Upper lobe of right lung (tissue), 1 donor: ENCODE data around the gene SGK2. TPM values are rescaled to one million over a fixed set of nuclear protein-coding genes. Genes with fewer than 3 reads are reported as not detected.

Experiments used
- ATAC-seq: fragments of 200-7000 bp; cut with Tn5 transposase; one replicate; pipeline ENCODE4 v1.9.1; 2020; ENCODE audit warnings: mild to moderate bottlenecking, moderate library complexity
- DNase-seq: peaks from one replicate; pipeline ENCODE4 v3.0.0-alpha.2; 2020
- H3K27ac ChIP-seq: fragments of 200-600 bp; one replicate; pipeline ENCODE4 v1.8.0; 2022
- H3K27me3 ChIP-seq: fragments of 200-600 bp; one replicate; pipeline ENCODE4 v1.8.0; 2022; ENCODE audit warnings: mild to moderate bottlenecking
- H3K36me3 ChIP-seq: fragments of 200-600 bp; one replicate; pipeline ENCODE4 v1.8.0; 2022
- H3K4me1 ChIP-seq: fragments of 200-600 bp; one replicate; pipeline ENCODE4 v1.8.0; 2022
- H3K4me3 ChIP-seq: fragments of 200-600 bp; one replicate; pipeline ENCODE4 v1.8.0; 2022; ENCODE audit warnings: mild to moderate bottlenecking
- H3K9me3 ChIP-seq: fragments of 200-600 bp; one replicate; pipeline ENCODE4 v1.8.0; 2022
- intact Hi-C: fragments of 100-400 bp; cut with DNase I; formaldehyde crosslinking; loops from one replicate; pipeline ENCODE4 v1.11.0; 2022
- total RNA-seq: library from RNA; stranded (reverse); fragmentation: NEBNext Ultra II Directional; extraction: Animal tissue kit (Norgen Biotek cat#: 25700); gene quantifications from one replicate; pipeline ENCODE4 v1.2.1, GENCODE V29; 2021
- TF ChIP-seq, protein P1 (sequence below): fragments of 200-600 bp; IDR thresholded peaks from one replicate; pipeline ENCODE4 v1.8.0; 2022; ENCODE audit warnings: antibody characterized with exemption
- donor health status: DM: no; HTN: yes; CAD: no; lungs with severe emphysema.

SGK2 gene
- total RNA-seq, 1 donor from 2014 or later, result 1.7 TPM

DNA sequence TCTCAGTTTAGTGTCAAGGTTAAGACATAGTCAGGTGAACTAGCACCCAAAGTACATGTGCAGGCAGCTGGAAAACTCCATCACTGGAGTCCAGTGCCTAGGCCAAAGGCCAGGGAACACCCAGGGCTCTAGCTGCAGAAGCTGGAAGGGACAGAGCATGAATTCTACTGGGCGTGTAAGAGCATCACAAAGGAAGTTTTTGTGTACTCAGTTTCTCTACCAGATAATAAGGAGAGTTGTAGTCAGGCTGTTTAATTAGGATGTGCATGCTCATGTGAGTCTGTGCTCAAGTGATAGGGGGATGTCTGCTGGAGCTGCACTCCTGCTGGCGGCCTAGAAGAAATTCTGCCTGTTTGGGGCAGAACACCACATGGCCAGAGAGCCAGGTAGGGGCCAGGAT, 43.2 kb upstream of the SGK2 start:
- intact Hi-C loops, result no loop called here
- DNase-seq, result no peak
- no peaks in the 10 kb centered on the region for H3K9me3 ChIP-seq
- ATAC-seq, result no peak
- TF ChIP-seq, protein P1, sequence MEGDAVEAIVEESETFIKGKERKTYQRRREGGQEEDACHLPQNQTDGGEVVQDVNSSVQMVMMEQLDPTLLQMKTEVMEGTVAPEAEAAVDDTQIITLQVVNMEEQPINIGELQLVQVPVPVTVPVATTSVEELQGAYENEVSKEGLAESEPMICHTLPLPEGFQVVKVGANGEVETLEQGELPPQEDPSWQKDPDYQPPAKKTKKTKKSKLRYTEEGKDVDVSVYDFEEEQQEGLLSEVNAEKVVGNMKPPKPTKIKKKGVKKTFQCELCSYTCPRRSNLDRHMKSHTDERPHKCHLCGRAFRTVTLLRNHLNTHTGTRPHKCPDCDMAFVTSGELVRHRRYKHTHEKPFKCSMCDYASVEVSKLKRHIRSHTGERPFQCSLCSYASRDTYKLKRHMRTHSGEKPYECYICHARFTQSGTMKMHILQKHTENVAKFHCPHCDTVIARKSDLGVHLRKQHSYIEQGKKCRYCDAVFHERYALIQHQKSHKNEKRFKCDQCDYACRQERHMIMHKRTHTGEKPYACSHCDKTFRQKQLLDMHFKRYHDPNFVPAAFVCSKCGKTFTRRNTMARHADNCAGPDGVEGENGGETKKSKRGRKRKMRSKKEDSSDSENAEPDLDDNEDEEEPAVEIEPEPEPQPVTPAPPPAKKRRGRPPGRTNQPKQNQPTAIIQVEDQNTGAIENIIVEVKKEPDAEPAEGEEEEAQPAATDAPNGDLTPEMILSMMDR, result no peak
- H3K27ac ChIP-seq, result no peak overlapping the region
- no peak overlapping the region for H3K4me3 ChIP-seq
- H3K27me3 ChIP-seq, result no peaks in the 10 kb centered on the region
- peaks cover 7% of the 10 kb centered on the region for H3K4me1 ChIP-seq
- H3K36me3 ChIP-seq, result no peaks in the 10 kb centered on the region

DNA sequence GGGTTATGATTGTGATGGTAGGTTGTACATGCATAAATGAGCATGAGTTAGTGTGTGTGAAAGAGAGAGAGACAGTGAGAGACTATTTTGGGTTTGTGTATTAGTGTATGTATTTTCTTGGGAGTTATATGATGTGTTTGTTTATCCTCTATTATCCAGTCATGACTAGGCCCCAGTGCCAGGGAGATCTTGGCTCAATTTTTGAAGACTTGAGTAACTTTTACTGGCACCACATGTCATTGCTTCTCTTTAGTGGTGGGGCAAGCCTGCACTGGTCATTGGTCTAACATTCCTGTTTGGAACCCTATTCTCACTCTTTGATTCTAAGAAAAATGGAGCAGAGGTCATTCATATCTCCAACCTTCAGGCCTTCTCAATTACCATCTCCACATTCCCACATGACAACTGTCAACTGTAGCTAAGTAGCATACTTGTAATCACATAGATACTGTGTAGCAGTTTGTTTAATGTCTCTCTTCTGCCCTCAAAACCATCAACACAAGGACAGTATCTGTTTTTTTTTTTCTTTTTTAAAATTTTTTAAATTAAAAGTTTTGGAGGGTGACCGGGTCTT, 42.5 kb upstream of the SGK2 start:
- no peak overlapping the region for H3K27ac ChIP-seq
- H3K9me3 ChIP-seq, result no peaks in the 10 kb centered on the region
- H3K4me1 ChIP-seq, result peaks cover 7% of the 10 kb centered on the region
- ATAC-seq (no peak), DNase-seq (no peak)
- intact Hi-C loops, result no loop called here
- H3K27me3 ChIP-seq, result no peaks in the 10 kb centered on the region
- no peaks in the 10 kb centered on the region for H3K36me3 ChIP-seq
- TF ChIP-seq, protein P1, result no peak
- H3K4me3 ChIP-seq, result no peak overlapping the region

DNA sequence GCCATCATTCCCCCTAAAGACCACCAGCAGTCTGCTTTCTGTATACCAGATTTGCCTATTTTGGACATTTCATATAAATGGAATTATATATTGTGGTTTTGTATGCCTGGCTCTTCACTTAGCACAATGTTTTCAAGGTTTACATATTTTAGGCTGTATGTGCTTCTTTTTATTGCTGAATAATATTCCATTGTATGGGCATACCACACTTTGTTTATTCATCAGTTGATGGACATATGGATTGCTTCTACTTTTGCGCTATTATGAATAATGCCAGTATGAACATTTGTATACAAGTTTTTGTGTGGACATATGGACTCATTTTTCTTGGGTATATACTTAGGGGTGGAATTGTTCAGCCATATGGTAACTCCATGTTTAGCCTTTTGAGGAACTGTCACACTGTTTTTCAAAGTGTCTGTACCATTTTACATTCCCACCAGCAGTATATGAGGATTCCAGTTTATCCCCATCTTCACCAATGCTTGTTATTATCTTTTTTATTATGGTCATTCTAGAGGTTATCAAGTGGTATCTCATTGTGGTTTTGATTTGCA, 38.7 kb upstream of the SGK2 start:
- DNase-seq (no peak), ATAC-seq (no peak)
- Histone ChIP-seq H3K4me3 (no peak overlapping the region), H3K9me3 (no peaks in the 10 kb centered on the region), H3K36me3 (no peaks in the 10 kb centered on the region), H3K4me1 (no peaks in the 10 kb centered on the region), H3K27me3 (no peaks in the 10 kb centered on the region), H3K27ac (no peak overlapping the region)
- intact Hi-C loops, result no loop called here
- TF ChIP-seq, protein P1, result no peak

DNA sequence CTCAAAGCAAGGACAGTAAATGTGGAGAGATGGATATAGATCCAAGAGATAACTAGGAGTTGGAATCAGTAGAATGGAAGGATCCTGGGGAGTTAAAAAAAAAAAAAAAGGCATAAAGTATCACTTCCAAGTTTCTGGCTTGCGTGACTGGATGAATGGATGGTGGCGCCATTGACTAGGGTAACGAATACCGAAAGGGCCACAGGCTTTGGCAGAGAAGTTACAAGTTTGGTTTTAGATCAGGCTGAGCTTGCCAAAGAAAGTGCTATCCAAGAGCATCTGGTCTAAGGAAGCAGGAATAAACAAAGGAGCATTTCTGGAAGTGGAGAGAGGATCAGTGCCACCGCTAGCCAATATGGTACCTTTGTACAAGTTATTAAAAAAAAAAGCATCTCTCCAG, 33.8 kb upstream of the SGK2 start:
- Histone ChIP-seq H3K4me1 (no peaks in the 10 kb centered on the region), H3K27me3 (no peaks in the 10 kb centered on the region), H3K36me3 (no peaks in the 10 kb centered on the region), H3K4me3 (no peak overlapping the region), H3K27ac (no peak overlapping the region), H3K9me3 (no peaks in the 10 kb centered on the region)
- ATAC-seq (no peak), DNase-seq (no peak)
- TF ChIP-seq, protein P1, result no peak
- intact Hi-C loops, result no loop called here

DNA sequence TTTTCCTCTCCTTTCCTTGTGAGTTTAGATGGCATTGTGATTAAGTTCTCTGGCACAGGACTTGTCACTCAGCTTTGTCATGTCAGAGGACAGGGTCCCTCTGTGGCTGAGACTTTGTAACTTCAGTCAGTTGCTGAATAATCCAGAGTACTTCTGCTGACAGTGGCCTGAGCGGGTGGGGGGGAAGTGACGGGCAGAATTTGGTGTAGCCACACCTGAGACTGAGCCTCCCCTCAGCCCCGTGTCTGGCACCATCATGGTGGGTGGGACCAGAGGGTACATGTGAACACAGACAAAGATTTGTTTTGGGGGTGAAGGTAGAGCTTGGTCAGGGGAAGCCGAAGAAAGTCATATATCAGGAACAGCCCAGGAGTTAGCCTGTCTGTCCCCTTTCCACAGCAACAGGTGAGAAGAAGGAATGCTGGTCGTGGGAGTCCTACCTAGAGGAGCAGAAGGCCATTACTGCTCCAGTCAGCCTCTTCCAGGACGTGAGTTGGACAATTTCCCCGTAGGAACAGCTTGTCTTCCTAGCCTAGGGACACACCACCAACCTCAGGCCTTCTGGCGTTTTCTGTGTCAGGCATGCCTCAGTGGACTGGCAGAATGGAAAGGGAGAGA, 30.5 kb upstream of the SGK2 start:
- H3K27me3 ChIP-seq, result no peaks in the 10 kb centered on the region
- ATAC-seq (no peak), DNase-seq (peak; percentile 43)
- intact Hi-C loops, result no loop called here
- no peak overlapping the region for H3K4me3 ChIP-seq
- H3K36me3 ChIP-seq, result no peaks in the 10 kb centered on the region
- H3K9me3 ChIP-seq, result no peaks in the 10 kb centered on the region
- TF ChIP-seq, protein P1, result no peak
- H3K4me1 ChIP-seq, result no peaks in the 10 kb centered on the region
- no peak overlapping the region for H3K27ac ChIP-seq
